Subcutaneous preadipocyte (primary cell): ENCODE results near the gene BLNK. TPM values are rescaled to one million over a fixed set of nuclear protein-coding genes. Genes with fewer than 3 reads are reported as not detected.

Experiments used
- total RNA-seq: library from RNA; depleted of rRNA; stranded (reverse); fragments of >200 nt; gene quantifications from 2 replicates; pipeline ENCODE4 v1.2.3, GENCODE V29; 2012

BLNK gene
- not detected in 2 replicates for total RNA-seq

DNA sequence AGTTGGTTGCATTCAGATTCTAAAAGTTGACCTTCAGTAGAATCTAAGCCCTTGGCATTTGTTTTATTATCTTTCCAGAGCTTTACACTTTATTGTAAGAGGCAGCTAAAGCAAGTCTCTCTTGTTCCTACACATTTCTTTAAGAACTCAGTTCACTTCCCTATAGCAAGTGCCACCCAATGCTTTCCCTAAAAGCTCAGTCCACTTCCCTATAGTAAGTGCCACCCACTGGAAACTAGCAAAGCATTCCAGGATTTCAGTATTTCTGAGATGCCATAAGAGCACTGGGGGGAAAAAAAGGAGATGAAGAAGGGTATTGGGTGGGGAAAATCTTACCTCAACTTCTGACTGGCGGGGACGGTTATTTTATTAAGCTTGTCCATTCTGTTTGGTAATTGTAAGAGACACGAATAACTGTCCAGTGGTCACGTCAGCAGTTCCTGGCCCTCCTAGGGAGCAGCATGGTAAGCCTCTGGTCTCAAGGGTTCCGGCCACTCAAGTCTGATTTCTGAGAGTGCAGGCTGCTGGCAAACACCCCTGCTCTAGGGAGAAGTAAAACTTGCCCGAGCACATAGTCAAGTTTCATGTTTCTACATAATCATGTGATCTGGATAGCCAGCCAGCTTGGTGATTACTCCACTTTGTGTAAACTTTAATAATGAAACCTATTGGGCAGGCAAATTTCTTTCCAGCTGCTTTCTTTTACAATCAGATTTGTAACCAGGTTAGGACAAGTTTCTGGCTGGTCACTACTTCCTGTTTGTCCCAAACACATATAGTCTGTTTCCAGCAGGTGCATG, at the start of gene BLNK:
Gene BLNK, minus strand, starts transcription at position 554 of the 800 bp plus-strand sequence. Its CDS starts 171 bp downstream, at position 383.

DNA sequence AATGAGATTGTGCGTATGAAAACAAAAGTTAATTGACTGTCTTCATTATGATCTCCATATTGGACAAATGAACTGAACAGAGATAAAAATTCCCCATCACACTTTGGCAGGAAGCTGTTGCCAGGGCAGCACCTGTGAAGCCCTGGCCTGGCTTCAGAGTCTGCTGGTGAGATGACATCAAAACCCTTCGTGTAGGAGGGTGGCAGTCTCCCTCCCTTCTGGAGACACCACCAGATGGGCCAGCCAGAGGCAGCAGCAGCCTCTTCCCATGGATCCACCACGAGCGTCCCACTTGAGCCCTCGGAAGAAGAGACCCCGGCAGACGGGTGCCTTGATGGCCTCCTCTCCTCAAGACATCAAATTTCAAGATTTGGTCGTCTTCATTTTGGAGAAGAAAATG, 32.9 kb upstream of the BLNK start, which contains the start of gene DNTT:
Gene DNTT, plus strand, starts transcription at position 205 of the 400 bp plus-strand sequence. Its CDS starts 64 bp downstream, at position 269.

Other genes with a start within 250 kb of the BLNK start
- 4.0 and 4.9 TPM in 2 replicates for gene CCNJ, start 228.0 kb downstream of the BLNK start, total RNA-seq
- 10.3 and 11.3 TPM in 2 replicates for gene ZNF518A, start 141.3 kb downstream of the BLNK start, total RNA-seq
- not detected in 2 replicates for gene DNTT, start 32.9 kb upstream of the BLNK start, total RNA-seq
- not detected in 2 replicates for gene OPALIN, start 87.4 kb upstream of the BLNK start, total RNA-seq
- gene TLL2, start 242.4 kb upstream of the BLNK start, total RNA-seq, result under 0.01 TPM in 1 of 2 replicates, not detected in the other